HL-60 (cell line): ENCODE data around the gene OLFM4.

Experiments used
- DNase-seq, 2 experiments: peaks; one replicate each; pipeline ENCODE4 v3.0.0-alpha.2; 2010 to 2020; ENCODE audit warnings: low read depth in 1 of 2, low spot score in 1 of 2
- H3K27ac ChIP-seq: fragments of 250-450 bp; sonication (Bioruptor Pico); replicated peaks from 2 replicates; pipeline ENCODE4 v1.5.1; 2020; ENCODE audit warnings: mild to moderate bottlenecking, moderate library complexity
- H3K27me3 ChIP-seq: fragments of 250-450 bp; sonication (Bioruptor Pico); 2 replicates; pipeline ENCODE4 v1.5.1; 2021; ENCODE audit warnings: mild to moderate bottlenecking, moderate library complexity; ENCODE audit not compliant: insufficient read depth, poor library complexity, severe bottlenecking
- H3K4me3 ChIP-seq: replicated peaks from 2 replicates; pipeline ENCODE4 v1.5.1; 2011; ENCODE audit warnings: mild to moderate bottlenecking, control low read depth, low read length; ENCODE audit not compliant: insufficient read depth
- GABPA ChIP-seq: IDR thresholded peaks from 2 replicates; pipeline ENCODE4 v1.6.1; 2012; ENCODE audit warnings: low read depth
- POLR2AphosphoS5 ChIP-seq: IDR thresholded peaks from 2 replicates; pipeline ENCODE4 v1.6.1; 2012; ENCODE audit warnings: low read depth
- SPI1 ChIP-seq: IDR thresholded peaks from 2 replicates; pipeline ENCODE4 v1.6.1; 2012; ENCODE audit warnings: low read depth, mild to moderate bottlenecking, borderline replicate concordance
- TF ChIP-seq, protein P1 (sequence below): IDR thresholded peaks from one replicate; pipeline ENCODE4 v1.5.1; 2011; ENCODE audit warnings: low read length, control low read depth, inconsistent platforms; ENCODE audit not compliant: insufficient read depth
- TF ChIP-seq, protein P2 (sequence below): IDR thresholded peaks from 2 replicates; pipeline ENCODE4 v1.6.1; 2012; ENCODE audit warnings: low read depth; ENCODE audit not compliant: insufficient replicate concordance

The OLFM4 gene

DNA sequence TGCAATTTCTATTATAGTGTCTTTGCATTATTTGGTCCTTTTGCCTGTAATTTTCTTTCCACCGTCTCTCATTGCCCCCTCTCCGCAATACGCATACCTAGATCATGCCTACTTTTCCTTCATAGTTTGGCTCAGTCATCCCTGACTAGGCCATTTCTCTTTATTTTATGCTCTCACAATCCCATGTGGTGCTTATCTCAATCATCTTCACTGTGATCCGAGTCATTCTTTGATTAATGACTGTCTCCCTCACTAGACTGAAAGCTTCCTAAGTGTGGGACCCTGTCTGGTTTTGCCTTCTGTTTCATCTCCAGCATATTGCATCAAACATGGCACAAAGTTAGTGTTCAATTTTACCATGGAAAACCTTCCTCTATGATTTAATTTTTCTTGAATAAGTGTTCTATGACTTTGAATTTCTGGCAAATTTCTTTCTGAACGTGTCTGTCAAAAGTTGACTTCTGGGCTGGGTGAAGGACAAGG is 43.7 kb upstream of the OLFM4 start:
- Histone ChIP-seq H3K27me3 (no peaks in the 10 kb centered on the region), H3K27ac (no peak overlapping the region), H3K4me3 (no peak overlapping the region)
- DNase-seq: no peak
- TF ChIP-seq SPI1: no peak
- TF ChIP-seq, protein P1, sequence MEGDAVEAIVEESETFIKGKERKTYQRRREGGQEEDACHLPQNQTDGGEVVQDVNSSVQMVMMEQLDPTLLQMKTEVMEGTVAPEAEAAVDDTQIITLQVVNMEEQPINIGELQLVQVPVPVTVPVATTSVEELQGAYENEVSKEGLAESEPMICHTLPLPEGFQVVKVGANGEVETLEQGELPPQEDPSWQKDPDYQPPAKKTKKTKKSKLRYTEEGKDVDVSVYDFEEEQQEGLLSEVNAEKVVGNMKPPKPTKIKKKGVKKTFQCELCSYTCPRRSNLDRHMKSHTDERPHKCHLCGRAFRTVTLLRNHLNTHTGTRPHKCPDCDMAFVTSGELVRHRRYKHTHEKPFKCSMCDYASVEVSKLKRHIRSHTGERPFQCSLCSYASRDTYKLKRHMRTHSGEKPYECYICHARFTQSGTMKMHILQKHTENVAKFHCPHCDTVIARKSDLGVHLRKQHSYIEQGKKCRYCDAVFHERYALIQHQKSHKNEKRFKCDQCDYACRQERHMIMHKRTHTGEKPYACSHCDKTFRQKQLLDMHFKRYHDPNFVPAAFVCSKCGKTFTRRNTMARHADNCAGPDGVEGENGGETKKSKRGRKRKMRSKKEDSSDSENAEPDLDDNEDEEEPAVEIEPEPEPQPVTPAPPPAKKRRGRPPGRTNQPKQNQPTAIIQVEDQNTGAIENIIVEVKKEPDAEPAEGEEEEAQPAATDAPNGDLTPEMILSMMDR: no peak

DNA sequence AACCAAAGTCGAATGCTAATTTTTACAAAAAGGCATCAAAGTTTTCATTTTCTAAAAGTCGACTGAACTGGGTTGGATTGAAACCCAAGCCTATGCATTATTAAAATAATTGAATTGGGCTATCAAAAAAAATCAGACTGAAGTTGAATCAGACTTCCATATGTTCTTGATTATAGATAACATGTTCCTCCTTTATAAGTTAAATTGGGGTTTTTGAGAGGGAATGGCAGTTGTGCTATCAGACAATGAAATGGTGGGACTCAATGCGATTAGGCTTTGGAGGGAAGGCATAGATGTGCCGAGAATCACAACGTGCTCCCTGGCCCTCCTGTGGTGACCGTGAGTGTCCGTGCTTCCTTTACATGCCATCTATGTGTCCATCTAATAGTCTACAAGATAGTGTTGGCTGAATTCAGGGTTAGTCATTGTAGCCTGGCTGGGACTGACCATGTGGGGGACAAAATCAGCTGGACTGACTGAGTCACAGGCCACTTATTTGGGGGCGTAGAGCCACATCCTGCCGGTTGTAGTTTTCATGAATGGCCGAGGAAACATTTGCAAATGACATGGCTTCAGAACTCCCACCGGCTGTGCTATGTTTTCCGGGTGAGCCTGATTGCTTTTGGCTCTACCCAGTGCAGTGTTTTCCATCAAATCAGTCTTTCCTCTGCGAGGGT is 37.1 kb upstream of the OLFM4 start:
- DNase-seq: no peak
- TF ChIP-seq SPI1 (no peak), GABPA (no peak), POLR2AphosphoS5 (no peak)
- TF ChIP-seq, protein P1: no peak
- TF ChIP-seq, protein P2, sequence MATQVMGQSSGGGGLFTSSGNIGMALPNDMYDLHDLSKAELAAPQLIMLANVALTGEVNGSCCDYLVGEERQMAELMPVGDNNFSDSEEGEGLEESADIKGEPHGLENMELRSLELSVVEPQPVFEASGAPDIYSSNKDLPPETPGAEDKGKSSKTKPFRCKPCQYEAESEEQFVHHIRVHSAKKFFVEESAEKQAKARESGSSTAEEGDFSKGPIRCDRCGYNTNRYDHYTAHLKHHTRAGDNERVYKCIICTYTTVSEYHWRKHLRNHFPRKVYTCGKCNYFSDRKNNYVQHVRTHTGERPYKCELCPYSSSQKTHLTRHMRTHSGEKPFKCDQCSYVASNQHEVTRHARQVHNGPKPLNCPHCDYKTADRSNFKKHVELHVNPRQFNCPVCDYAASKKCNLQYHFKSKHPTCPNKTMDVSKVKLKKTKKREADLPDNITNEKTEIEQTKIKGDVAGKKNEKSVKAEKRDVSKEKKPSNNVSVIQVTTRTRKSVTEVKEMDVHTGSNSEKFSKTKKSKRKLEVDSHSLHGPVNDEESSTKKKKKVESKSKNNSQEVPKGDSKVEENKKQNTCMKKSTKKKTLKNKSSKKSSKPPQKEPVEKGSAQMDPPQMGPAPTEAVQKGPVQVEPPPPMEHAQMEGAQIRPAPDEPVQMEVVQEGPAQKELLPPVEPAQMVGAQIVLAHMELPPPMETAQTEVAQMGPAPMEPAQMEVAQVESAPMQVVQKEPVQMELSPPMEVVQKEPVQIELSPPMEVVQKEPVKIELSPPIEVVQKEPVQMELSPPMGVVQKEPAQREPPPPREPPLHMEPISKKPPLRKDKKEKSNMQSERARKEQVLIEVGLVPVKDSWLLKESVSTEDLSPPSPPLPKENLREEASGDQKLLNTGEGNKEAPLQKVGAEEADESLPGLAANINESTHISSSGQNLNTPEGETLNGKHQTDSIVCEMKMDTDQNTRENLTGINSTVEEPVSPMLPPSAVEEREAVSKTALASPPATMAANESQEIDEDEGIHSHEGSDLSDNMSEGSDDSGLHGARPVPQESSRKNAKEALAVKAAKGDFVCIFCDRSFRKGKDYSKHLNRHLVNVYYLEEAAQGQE: no peak
- no peak overlapping the region for H3K27ac ChIP-seq

DNA sequence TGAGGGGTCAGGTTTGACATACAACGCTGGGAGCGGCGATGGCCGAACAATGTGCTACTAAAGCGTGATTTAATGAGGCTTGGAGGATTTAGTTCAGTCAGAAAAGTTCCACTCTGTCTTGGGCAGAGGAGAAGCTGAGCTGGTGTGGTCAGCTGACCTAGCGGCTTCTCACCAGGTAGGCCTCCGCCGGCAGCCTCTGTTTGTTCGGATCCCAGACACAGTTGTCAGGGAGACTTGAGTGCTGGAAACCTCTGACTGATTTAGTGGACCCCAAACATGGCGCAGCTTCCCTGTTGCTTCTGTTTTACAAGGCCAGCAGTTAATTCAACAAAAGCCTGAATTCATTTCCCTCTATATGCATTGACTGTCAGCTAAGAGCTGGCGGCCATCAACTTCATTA is 36.5 kb upstream of the OLFM4 start:
- Histone ChIP-seq H3K4me3 (no peak overlapping the region), H3K27ac (no peak overlapping the region), H3K27me3 (no peaks in the 10 kb centered on the region)
- DNase-seq: no peak
- TF ChIP-seq, protein P1: no peak
- TF ChIP-seq GABPA (no peak), SPI1 (no peak), POLR2AphosphoS5 (no peak)
- TF ChIP-seq, protein P2: no peak

More for the DNA sequence above, 37.1 kb upstream of the OLFM4 start:
- H3K4me3 ChIP-seq: no peak overlapping the region
- H3K27me3 ChIP-seq: no peaks in the 10 kb centered on the region

DNA sequence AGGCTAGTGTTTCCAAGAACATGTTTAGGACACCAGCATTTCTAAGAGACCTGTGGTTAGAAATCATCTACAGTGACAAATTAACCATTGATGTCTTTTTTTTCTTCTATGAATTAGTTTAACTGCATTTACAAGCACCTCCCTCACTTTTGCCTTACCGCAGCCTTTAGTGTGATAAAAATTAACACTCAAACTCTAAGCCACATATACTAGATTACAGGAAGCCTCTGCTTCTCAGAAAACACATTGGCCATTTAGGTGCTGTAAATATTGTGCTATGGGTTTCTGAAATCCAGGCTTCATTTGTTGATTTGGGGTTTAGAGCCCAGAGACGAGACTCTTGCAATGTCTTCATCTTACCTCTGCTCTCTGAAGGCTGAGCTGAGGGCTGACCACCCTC is 34.6 kb upstream of the OLFM4 start:
- Histone ChIP-seq H3K4me3 (no peak overlapping the region), H3K27ac (no peak overlapping the region), H3K27me3 (no peaks in the 10 kb centered on the region)
- DNase-seq: no peak
- no peak for TF ChIP-seq GABPA
- TF ChIP-seq, protein P1: no peak
- TF ChIP-seq, protein P2: no peak
